CD14-positive monocyte (primary cell): ENCODE results near the gene SLC25A46. TPM values are rescaled to one million over a fixed set of nuclear protein-coding genes. Genes with fewer than 3 reads are reported as not detected.
"Not testable (repeated sequence)": the region's sequence is repeated elsewhere in the genome, so short reads cannot be mapped to it uniquely, and the experiment has no call there.

Experiments used
- DNase-seq, 3 donors: peaks; one replicate each; pipeline ENCODE4 v3.0.0-alpha.2; 2011 to 2022
- H2AFZ ChIP-seq: 2 replicates; pipeline ENCODE4 v1.6.0; 2012; ENCODE audit warnings: mild to moderate bottlenecking, low read depth, low read length, inconsistent platforms; ENCODE audit not compliant: insufficient read depth, poor library complexity, severe bottlenecking
- H3K27ac ChIP-seq, 2 donors: 1 replicate in 1 of 2; 2 replicates in 1 of 2; pipeline ENCODE4 v1.5.1; 2012 to 2013; ENCODE audit warnings: low read length in 2 of 2, control low read depth in 1 of 2, inconsistent platforms in 1 of 2, low read depth in 1 of 2, mild to moderate bottlenecking in 1 of 2
- H3K27me3 ChIP-seq, 2 donors: one replicate each; pipeline versions ENCODE4 v1.6.0 to v1.6.1; 2011 to 2013; ENCODE audit warnings: low read length in 2 of 2; ENCODE audit not compliant: control insufficient read depth in 2 of 2, insufficient read depth in 2 of 2
- H3K36me3 ChIP-seq, 2 donors: replicated peaks in 1 of 2; 1 replicate in 1 of 2; 2 replicates in 1 of 2; pipeline versions ENCODE4 v1.5.1 to v1.6.1; 2012 to 2013; ENCODE audit warnings: low read length in 2 of 2, control low read depth in 1 of 2, inconsistent platforms in 1 of 2, mild to moderate bottlenecking in 1 of 2; ENCODE audit not compliant: insufficient read depth in 2 of 2, control insufficient read depth in 1 of 2
- H3K4me1 ChIP-seq, 2 donors: 1 replicate in 1 of 2; 2 replicates in 1 of 2; pipeline versions ENCODE4 v1.5.1 to v1.6.1; 2012 to 2013; ENCODE audit warnings: low read length in 2 of 2, control low read depth in 1 of 2, inconsistent platforms in 1 of 2, mild to moderate bottlenecking in 1 of 2, moderate library complexity in 1 of 2; ENCODE audit not compliant: insufficient read depth in 2 of 2, control insufficient read depth in 1 of 2
- H3K4me2 ChIP-seq: replicated peaks from 2 replicates; pipeline ENCODE3; 2012; ENCODE audit warnings: low read length, moderate library complexity, mild to moderate bottlenecking; ENCODE audit not compliant: poor library complexity, severe bottlenecking; ENCODE audit errors: extremely low read depth
- H3K4me3 ChIP-seq, 3 experiments: fragments of 200-600 bp in 1 of 3; sonication (generic) in 1 of 3; replicated peaks in 1 of 3; 1 replicate in 2 of 3; 2 replicates in 1 of 3; pipeline ENCODE4 v1.5.1; 2011 to 2013; ENCODE audit warnings: low read length in 3 of 3, mild to moderate bottlenecking in 3 of 3, control low read depth in 2 of 3, low read depth in 2 of 3, inconsistent platforms in 1 of 3, moderate library complexity in 1 of 3
- H3K79me2 ChIP-seq: 2 replicates; pipeline ENCODE4 v1.6.0; 2012; ENCODE audit warnings: mild to moderate bottlenecking, control low read depth, inconsistent platforms, low read length, moderate library complexity; ENCODE audit not compliant: insufficient read depth
- H3K9ac ChIP-seq: 2 replicates; pipeline ENCODE4 v1.6.0; 2017; ENCODE audit warnings: low read length, mild to moderate bottlenecking; ENCODE audit not compliant: insufficient read depth, poor library complexity, severe bottlenecking
- H3K9me3 ChIP-seq, 2 donors: replicated peaks in 1 of 2; 1 replicate in 1 of 2; 2 replicates in 1 of 2; pipeline versions ENCODE4 v1.5.1 to v1.6.1; 2012 to 2013; ENCODE audit warnings: low read length in 2 of 2, control low read depth in 1 of 2; ENCODE audit not compliant: control insufficient read depth in 1 of 2, insufficient read depth in 1 of 2
- H4K20me1 ChIP-seq: 2 replicates; pipeline ENCODE4 v1.6.0; 2012; ENCODE audit warnings: mild to moderate bottlenecking, low read length, control low read depth, moderate library complexity; ENCODE audit not compliant: insufficient read depth
- H3K27ac Mint-ChIP-seq, 7 donors: one replicate each; pipeline ENCODE4 v1.8.0; 2020; ENCODE audit warnings: mild to moderate bottlenecking in 7 of 7, mixed read lengths in 7 of 7, moderate library complexity in 6 of 7, inconsistent platforms in 2 of 7
- H3K27me3 Mint-ChIP-seq, 3 donors: one replicate each; pipeline ENCODE4 v1.8.0; 2021 to 2022; ENCODE audit warnings: low read depth in 3 of 3, mild to moderate bottlenecking in 3 of 3, mixed read lengths in 3 of 3, moderate library complexity in 3 of 3, inconsistent platforms in 1 of 3
- H3K36me3 Mint-ChIP-seq, 2 donors: one replicate each; pipeline ENCODE4 v1.8.0; 2020; ENCODE audit warnings: mixed read lengths in 2 of 2, inconsistent platforms in 1 of 2, mild to moderate bottlenecking in 1 of 2
- H3K4me1 Mint-ChIP-seq: one replicate; pipeline ENCODE4 v1.8.0; 2020; ENCODE audit warnings: mild to moderate bottlenecking, mixed read lengths
- H3K4me3 Mint-ChIP-seq, 2 donors: one replicate each; pipeline ENCODE4 v1.8.0; 2020; ENCODE audit warnings: mild to moderate bottlenecking in 2 of 2, mixed read lengths in 2 of 2, moderate library complexity in 1 of 2
- H3K9me3 Mint-ChIP-seq, 7 donors: one replicate each; pipeline ENCODE4 v1.8.0; 2020 to 2022; ENCODE audit warnings: mixed read lengths in 7 of 7, mild to moderate bottlenecking in 6 of 7, moderate library complexity in 6 of 7, inconsistent platforms in 2 of 7
- WGBS: methylation state at CpG from one replicate; pipeline ENCODE4 v1.1.5; 2013; ENCODE audit warnings: missing lambda C conversion rate; ENCODE audit not compliant: insufficient coverage; 5-methylcytosine and 5-hydroxymethylcytosine counted together
- intact Hi-C, 2 donors: fragments of 100-400 bp; cut with micrococcal nuclease; formaldehyde crosslinking; loops; one replicate each; pipeline versions ENCODE4 v1.15.0 to v1.15.1; 2023
- polyA plus RNA-seq, 3 donors: library from polyadenylated mRNA; depleted of rRNA in 1 of 3; unstranded in 2 of 3; stranded (reverse) in 1 of 3; fragments of 300-500 nt in 2 of 3; fragments of >200 nt in 1 of 3; fragmentation: Illumina TruSeq in 2 of 3; gene quantifications; 1 replicate in 2 of 3; 2 replicates in 1 of 3; pipeline ENCODE4 v1.2.3, GENCODE V29; 2012 to 2021
- TF ChIP-seq, protein P1 (sequence below): fragments of 200-600 bp; IDR thresholded peaks from one replicate; pipeline ENCODE4 v1.8.0; 2022; ENCODE audit warnings: antibody characterized with exemption, mild to moderate bottlenecking

SLC25A46 gene
- polyA plus RNA-seq, 3 donors: 20.1 to 32.2 (median 29.7) TPM

DNA sequence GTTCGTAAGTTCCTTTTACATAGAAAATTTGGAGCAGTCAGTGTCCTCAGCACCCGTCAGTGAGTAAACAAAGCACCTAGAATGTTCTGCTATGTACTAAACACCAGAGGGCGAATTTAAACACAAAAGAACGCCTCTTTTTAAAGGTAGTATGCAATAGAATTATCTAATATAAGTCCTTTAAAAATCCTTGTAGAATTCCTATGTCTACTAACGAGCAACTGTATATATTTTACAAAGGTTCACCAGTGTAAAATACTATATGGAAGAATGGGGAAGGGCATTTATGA, 11.8 kb upstream of the SLC25A46 start:
- WGBS: no CpG with 5 or more reads among the region's 5 CpGs
- Histone ChIP-seq H3K4me3 (peak overlapping the region; percentile 42 to 73 (median 68)), H4K20me1 (no peaks in the 10 kb centered on the region), H3K4me2 (peak overlapping the region; percentile 72), H3K36me3 (no peaks in the 10 kb centered on the region), H3K27ac (no peak overlapping the region), H2AFZ (peak overlapping the region; percentile 71), H3K79me2 (no peaks in the 10 kb centered on the region), H3K9me3 (no peaks in the 10 kb centered on the region), H3K9ac (no peak overlapping the region), H3K27me3 (no peaks in the 10 kb centered on the region), H3K4me1 (peaks cover 5 to 10% of the 10 kb centered on the region in 2 donors)
- TF ChIP-seq, protein P1, sequence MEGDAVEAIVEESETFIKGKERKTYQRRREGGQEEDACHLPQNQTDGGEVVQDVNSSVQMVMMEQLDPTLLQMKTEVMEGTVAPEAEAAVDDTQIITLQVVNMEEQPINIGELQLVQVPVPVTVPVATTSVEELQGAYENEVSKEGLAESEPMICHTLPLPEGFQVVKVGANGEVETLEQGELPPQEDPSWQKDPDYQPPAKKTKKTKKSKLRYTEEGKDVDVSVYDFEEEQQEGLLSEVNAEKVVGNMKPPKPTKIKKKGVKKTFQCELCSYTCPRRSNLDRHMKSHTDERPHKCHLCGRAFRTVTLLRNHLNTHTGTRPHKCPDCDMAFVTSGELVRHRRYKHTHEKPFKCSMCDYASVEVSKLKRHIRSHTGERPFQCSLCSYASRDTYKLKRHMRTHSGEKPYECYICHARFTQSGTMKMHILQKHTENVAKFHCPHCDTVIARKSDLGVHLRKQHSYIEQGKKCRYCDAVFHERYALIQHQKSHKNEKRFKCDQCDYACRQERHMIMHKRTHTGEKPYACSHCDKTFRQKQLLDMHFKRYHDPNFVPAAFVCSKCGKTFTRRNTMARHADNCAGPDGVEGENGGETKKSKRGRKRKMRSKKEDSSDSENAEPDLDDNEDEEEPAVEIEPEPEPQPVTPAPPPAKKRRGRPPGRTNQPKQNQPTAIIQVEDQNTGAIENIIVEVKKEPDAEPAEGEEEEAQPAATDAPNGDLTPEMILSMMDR: peak; percentile 8
- Mint-ChIP-seq H3K27ac (peak overlapping the region in 1 of 7 donors; percentile 49), H3K4me3 (peak overlapping the region; percentile 71 to 91), H3K9me3 (peaks cover 0 to 5% (median 0%) of the 10 kb centered on the region in 7 donors), H3K27me3 (peaks cover 1 to 4% (median 1%) of the 10 kb centered on the region in 3 donors), H3K4me1 (peaks cover 9% of the 10 kb centered on the region), H3K36me3 (no peaks in the 10 kb centered on the region)
- DNase-seq: no peak
- intact Hi-C loops: no loop called here

DNA sequence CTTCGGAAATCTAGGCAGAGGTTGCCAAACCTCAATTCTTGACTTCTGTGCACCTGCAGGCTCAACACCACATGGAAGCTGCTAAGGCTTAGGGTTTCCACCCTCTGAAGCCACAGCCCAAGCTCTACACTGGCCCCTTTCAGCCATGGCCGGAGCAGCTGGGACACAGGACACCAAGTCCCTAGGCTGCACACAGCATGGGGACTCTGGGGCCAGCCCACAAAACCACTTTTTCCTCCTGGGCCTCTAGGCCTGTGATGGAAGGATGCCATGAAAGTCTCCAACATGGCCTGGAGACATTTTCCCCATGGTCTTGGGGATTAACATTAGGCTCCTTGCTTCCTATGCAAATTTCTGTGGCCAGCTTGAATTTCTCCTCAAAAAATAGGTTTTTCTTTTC, 7.3 kb upstream of the SLC25A46 start:
- H3K9me3 ChIP-seq, H3K4me1 ChIP-seq, H3K9me3 Mint-ChIP-seq, H3K27me3 ChIP-seq, H2AFZ ChIP-seq, DNase-seq, H4K20me1 ChIP-seq, H3K4me3 ChIP-seq, H3K4me1 Mint-ChIP-seq, H3K27ac ChIP-seq, H3K4me2 ChIP-seq, H3K27ac Mint-ChIP-seq, H3K9ac ChIP-seq, H3K4me3 Mint-ChIP-seq, H3K36me3 ChIP-seq, H3K27me3 Mint-ChIP-seq, H3K36me3 Mint-ChIP-seq, H3K79me2 ChIP-seq: not testable (repeated sequence)
- intact Hi-C loops: loop anchor here in 1 of 2 donors (10.0 kb wide), 1 partner anchor 363 kb away; the partner anchor contains the start of gene WDR36
- 96% methylated on average over 2 of the region's 2 CpGs for WGBS
